Measurements from ENCODE around the gene EOLA1.

Gene EOLA1

DNA sequence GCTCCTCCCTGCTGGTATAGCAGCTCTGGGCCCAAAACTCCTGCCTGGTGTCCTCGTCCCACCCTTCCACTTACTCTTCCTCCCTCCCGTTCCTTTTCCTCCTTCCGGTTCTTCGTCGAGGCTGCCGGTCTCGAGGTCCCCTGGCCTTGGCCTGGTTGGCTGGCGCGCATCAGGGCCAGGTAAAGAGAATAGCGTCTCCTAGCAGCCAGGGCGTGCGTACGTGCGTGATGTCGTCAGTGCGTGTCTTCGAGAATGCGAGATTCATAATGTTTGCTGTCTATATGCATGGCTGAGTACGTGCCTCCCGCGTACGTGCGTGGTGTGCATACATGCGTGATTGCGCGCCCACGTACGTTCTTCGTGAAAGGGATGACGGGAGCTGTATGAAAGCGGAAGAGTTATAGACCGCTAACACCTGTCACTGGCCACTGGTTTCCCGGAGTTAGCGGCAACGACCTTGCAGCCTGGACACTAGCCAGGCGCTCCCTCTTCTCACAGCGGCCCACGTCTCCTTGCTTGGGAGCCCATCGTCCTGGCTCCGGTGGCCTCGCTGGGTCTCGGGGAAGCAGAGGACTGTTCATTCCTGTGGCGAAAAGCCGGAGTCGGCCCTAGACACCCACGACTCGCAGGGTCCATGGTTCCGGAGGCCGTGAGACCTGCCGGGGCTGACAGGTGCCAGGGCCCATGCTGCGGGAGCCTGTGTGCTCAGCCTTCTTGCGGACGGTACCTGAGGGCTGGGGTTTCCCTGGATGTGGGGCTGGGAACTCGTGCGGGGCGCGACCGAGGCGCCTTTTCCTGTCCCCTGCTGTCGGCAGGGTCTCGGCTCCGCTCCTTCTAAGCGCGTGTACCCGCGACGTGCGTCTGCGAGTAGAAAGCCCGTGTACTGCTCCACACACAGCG, at the start of gene EOLA1:
Gene EOLA1, plus strand, starts transcription at position 392 of the 900 bp plus-strand sequence. CDS start 4,619 bp downstream, outside the sequence.
- no peak for TF ChIP-seq CTCF (IDR thresholded peaks at IDR 0.05; ENCODE audit: control insufficient read depth, extremely low read depth, insufficient read depth)
- peak; percentile 97 for DNase-seq (ENCODE audit: low read depth)

DNA sequence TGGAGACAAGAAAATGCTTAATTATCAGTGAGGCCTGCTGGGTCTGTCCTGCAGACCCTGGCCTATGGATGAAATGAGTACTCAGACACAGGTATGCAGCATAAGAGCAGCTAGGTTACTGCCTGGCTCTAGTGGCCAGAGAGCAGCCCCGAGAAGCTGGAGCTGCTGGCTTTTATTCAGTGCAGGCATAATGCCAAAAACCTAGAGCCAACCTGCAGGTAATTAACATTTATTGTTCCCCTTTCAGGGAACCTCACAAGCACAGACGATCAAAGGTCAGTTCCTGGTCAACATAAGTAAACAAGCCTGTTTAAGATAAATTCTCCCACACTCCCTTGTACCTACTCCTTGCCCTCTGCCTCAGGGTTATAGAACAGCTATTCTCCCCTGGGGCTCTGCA, 49.0 kb upstream of the EOLA1 start:
- no peak for TF ChIP-seq CTCF (IDR thresholded peaks at IDR 0.05; ENCODE audit: control insufficient read depth, extremely low read depth, insufficient read depth)
- DNase-seq (ENCODE audit: low read depth): no peak

More for the DNA sequence above, at the start of gene EOLA1:
- peak within 1 kb of the TSS; percentile 81 for H3K4me3 ChIP-seq (ENCODE audit: low read depth, low read length)

DNA sequence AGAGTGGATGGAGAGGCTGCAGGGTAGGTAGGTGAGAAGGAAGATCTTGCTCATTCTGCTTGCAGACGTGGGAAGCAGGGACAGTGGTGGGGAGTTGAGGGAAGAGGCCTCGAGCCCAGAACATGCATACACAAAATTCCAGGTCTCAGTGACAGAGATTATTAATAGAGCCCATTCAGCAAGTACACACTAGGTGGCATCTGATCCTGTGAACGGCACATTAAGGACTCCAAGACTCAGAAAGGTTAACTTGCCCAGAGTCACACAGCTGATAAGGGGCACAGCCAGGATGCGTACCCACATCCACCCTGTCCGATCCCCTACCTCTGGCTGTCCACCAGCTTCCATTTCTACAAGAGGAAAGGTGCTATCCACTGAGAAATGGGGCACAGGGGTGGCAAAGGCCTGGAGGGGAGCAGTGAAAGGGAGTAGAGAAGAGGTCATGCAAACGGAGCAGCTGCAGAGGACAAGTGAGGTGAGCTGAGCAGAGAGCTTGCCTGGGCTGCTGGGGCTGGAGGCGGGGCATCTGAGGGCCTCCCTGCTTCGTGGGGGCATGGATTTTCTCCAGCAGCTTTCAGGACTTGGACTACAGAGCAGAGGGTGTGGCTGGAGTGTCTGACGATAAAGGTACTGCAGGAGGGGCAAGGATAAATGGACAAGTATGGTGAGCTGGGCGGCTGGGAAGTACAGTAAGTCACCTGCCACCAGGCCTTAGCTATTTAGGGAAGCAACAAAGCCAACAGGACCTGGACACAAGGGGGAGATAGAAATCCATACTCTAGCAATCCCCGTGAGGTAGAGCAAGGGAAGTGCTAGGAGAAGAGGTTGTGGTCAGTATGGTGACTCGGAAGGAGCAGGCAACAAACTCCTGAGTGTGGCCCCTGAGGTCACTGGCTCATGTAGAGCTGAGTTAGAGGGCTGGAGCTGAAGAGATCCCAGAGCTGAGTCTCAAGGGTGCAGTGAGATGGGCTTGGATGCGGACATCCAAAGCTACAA, 46.9 kb upstream of the EOLA1 start:
- no peak for TF ChIP-seq CTCF (IDR thresholded peaks at IDR 0.05; ENCODE audit: control insufficient read depth, extremely low read depth, insufficient read depth)
- no peak overlapping the region for H3K4me3 ChIP-seq (ENCODE audit: low read depth, low read length)
- no peak for DNase-seq (ENCODE audit: low read depth)

More for the DNA sequence above, 49.0 kb upstream of the EOLA1 start:
- no peak overlapping the region for H3K4me3 ChIP-seq (ENCODE audit: low read depth, low read length)

GRCh38 chrX:149494844-149495565, 45.8 kb upstream of the EOLA1 start:
- no peak for TF ChIP-seq CTCF (IDR thresholded peaks at IDR 0.05; ENCODE audit: control insufficient read depth, extremely low read depth, insufficient read depth)
- DNase-seq (ENCODE audit: low read depth): no peak
- H3K4me3 ChIP-seq (ENCODE audit: low read depth, low read length): no peak overlapping the region

DNA sequence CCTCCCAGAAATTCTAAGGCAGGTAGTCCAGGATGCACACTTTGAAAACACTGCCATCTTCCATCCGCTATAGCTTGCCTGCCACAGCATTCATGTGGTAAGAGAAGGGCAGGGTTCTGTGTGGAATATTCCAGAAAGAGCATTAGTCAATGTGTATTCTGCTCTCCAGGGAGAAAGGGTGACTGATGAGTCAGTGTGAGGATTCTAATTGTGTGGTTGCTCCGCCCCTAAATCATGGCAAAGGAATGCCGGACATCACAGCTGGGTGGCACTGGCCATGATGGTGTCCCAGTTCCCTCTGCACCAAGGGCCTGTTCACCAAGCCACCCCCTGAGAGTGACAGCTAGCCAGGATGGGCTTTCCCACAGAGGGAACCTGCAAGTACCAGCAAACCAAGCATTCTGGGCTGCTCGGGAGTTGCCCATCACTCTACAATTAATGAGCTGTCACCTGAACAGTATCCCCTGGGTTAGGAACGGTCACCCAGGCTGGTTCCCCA, 45.2 kb upstream of the EOLA1 start:
- no peak for DNase-seq (ENCODE audit: low read depth)
- no peak overlapping the region for H3K4me3 ChIP-seq (ENCODE audit: low read depth, low read length)
- no peak for TF ChIP-seq CTCF (IDR thresholded peaks at IDR 0.05; ENCODE audit: control insufficient read depth, extremely low read depth, insufficient read depth)

DNA sequence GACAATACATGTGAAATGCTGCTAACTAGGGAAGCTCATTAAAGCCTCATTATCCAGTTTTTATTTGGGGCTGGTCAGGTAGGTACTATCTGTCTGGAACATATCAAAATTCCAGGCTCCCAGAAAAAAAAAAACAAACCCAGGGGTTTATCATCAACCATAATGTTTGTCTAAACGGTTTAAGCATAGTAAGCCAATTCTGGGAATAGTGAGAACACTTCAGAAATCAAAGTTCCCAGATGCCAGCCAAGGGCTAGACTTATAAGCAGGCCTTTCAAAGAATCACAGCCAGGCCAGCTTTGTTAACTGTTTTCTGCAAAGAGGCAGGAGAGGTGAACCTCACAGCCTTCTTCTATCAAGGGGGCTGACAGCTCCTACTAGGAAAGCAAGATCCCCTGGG, 43.8 kb upstream of the EOLA1 start:
- no peak overlapping the region for H3K4me3 ChIP-seq (ENCODE audit: low read depth, low read length)
- no peak for DNase-seq (ENCODE audit: low read depth)
- no peak for TF ChIP-seq CTCF (IDR thresholded peaks at IDR 0.05; ENCODE audit: control insufficient read depth, extremely low read depth, insufficient read depth)
